Measurements from ENCODE around the gene ARPC1B.

GRCh38 chr7:99408379-99409191 is 34.1 kb downstream of the ARPC1B start, which contains the start of the genes BUD31 and PDAP1:
- TF ChIP-seq EZH2 (IDR thresholded peaks at IDR 0.05; ENCODE audit: low read length, missing control alignments), result no peak
- TF ChIP-seq, protein P1, sequence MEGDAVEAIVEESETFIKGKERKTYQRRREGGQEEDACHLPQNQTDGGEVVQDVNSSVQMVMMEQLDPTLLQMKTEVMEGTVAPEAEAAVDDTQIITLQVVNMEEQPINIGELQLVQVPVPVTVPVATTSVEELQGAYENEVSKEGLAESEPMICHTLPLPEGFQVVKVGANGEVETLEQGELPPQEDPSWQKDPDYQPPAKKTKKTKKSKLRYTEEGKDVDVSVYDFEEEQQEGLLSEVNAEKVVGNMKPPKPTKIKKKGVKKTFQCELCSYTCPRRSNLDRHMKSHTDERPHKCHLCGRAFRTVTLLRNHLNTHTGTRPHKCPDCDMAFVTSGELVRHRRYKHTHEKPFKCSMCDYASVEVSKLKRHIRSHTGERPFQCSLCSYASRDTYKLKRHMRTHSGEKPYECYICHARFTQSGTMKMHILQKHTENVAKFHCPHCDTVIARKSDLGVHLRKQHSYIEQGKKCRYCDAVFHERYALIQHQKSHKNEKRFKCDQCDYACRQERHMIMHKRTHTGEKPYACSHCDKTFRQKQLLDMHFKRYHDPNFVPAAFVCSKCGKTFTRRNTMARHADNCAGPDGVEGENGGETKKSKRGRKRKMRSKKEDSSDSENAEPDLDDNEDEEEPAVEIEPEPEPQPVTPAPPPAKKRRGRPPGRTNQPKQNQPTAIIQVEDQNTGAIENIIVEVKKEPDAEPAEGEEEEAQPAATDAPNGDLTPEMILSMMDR (conservative IDR thresholded peaks at IDR 0.05 in 1 of 2, IDR thresholded peaks at IDR 0.05 in 1 of 2; ENCODE audit: low read depth in 1 of 2, low read length in 2 of 2), result no peak

All from fibroblast of lung (primary cell).